A673 (cell line): ENCODE results near the gene MAGEA4.

Experiments used
- EZH2 ChIP-seq: fragments of 200-600 bp; sonication (generic); IDR thresholded peaks from 2 replicates; pipeline ENCODE4 v1.6.1; 2017; ENCODE audit warnings: borderline replicate concordance, low read depth, mild to moderate bottlenecking, mixed read lengths, antibody characterized with exemption, low read length; ENCODE audit not compliant: poor library complexity, severe bottlenecking
- TF ChIP-seq, protein P1 (sequence below): fragments of 300-800, 200-600 bp; sonication (generic); conservative IDR thresholded peaks from 2 replicates; pipeline ENCODE4 v1.5.1; 2017; ENCODE audit warnings: low read depth, mild to moderate bottlenecking, antibody characterized with exemption, low read length, moderate library complexity, mixed read lengths

GRCh38 chrX:151899622-151900021 lies 13.1 kb upstream of the MAGEA4 start:
- TF ChIP-seq, protein P1, sequence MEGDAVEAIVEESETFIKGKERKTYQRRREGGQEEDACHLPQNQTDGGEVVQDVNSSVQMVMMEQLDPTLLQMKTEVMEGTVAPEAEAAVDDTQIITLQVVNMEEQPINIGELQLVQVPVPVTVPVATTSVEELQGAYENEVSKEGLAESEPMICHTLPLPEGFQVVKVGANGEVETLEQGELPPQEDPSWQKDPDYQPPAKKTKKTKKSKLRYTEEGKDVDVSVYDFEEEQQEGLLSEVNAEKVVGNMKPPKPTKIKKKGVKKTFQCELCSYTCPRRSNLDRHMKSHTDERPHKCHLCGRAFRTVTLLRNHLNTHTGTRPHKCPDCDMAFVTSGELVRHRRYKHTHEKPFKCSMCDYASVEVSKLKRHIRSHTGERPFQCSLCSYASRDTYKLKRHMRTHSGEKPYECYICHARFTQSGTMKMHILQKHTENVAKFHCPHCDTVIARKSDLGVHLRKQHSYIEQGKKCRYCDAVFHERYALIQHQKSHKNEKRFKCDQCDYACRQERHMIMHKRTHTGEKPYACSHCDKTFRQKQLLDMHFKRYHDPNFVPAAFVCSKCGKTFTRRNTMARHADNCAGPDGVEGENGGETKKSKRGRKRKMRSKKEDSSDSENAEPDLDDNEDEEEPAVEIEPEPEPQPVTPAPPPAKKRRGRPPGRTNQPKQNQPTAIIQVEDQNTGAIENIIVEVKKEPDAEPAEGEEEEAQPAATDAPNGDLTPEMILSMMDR: no peak
- no peak for TF ChIP-seq EZH2
